ENCODE results near the gene AK5. TPM values are rescaled to one million over a fixed set of nuclear protein-coding genes. Genes with fewer than 3 reads are reported as not detected.
"Not testable (repeated sequence)": the region's sequence is repeated elsewhere in the genome, so short reads cannot be mapped to it uniquely, and the experiment has no call there.

The AK5 gene
- total and polyA plus RNA-seq, 5 experiments from 2014 or later, result 35.9 to 58.9 (median 42.9) TPM

- H3K27me3 Mint-ChIP-seq, result peaks cover 0 to 2% (median 0%) of the 10 kb centered on the region in 5 donors
- H3K27ac Mint-ChIP-seq, result peak overlapping the region in 6 of 10 donors; percentile 1 to 70 (median 10)
- no peak overlapping the region for H3K4me3 Mint-ChIP-seq
- ATAC-seq, result no peak
- POLR2A ChIA-PET, result no interaction called here
- H3K36me3 Mint-ChIP-seq, result peaks cover 3 to 23% (median 15%) of the 10 kb centered on the region in 3 donors
- H3K4me1 Mint-ChIP-seq, result peaks cover 8 to 18% (median 13%) of the 10 kb centered on the region in 4 donors
- peaks cover 0 to 9% (median 3%) of the 10 kb centered on the region in 9 donors for H3K9me3 Mint-ChIP-seq
- no peak for DNase-seq
Measured at GRCh38 chr1:77406661-77407060, 124.8 kb downstream of the AK5 start.

DNA sequence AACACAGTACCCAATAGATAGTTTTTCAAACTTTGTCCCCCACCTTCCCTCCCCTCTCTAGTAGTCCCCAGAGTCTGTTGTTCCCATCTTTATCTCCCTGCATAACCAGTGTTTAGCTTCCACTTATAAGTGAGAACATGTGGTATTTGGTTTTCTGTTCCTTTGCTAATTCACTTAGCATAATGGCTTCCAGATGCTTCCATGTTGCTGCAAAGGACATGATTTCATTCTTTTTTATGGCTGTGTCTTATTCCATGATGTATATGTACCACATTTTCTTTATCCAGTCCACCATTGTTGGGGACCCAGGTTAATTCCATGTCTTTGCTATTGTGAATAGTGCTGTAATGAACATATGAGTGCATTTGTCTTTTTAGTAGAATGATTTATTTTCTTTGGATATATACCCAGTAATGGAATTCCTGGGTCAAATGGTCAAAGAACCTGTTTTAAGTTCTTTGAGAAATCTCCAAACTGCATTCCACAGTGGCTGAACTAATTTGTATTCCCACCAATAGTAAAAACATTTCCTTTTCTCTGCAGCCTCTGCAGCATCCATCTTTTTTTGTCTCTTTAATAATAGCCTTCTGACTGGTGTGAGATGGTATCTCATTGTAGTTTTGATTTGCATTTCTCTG lies 126.0 kb downstream of the AK5 start:
- no peak for ATAC-seq
- POLR2A ChIA-PET, result no interaction called here
- peaks cover 0 to 6% (median 0%) of the 10 kb centered on the region in 5 donors for H3K27me3 Mint-ChIP-seq
- peaks cover 14 to 25% (median 20%) of the 10 kb centered on the region in 4 donors for H3K4me1 Mint-ChIP-seq
- no peak overlapping the region for H3K27ac Mint-ChIP-seq
- H3K36me3 Mint-ChIP-seq, result peaks cover 13 to 31% (median 16%) of the 10 kb centered on the region in 3 donors
- no peak for DNase-seq
- no peak overlapping the region for H3K4me3 Mint-ChIP-seq
- H3K9me3 Mint-ChIP-seq, result peaks cover 0 to 9% (median 3%) of the 10 kb centered on the region in 9 donors

DNA sequence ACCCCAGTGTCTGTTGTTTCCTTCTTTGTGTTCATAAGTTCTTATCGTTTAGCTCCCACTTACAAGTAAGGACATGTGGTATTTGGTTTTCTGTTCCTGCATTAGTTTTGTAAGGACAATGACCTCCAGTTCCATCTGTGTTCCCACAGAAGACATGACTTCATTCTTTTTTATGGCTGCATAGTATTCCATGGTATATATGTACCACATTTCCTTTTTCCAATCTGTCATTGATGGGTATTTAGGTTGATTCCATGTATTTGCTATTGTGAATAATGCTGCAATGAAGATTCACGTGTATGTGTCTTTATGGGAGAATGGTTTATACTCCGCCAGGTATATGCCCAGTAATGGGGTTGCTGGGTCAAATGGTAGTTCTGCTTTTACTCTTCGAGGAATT lies 127.1 kb downstream of the AK5 start:
- H3K4me1 Mint-ChIP-seq, result peaks cover 24 to 36% (median 31%) of the 10 kb centered on the region in 4 donors
- ATAC-seq, H3K27me3 Mint-ChIP-seq, DNase-seq, H3K9me3 Mint-ChIP-seq, H3K4me3 Mint-ChIP-seq, H3K27ac Mint-ChIP-seq: not testable (repeated sequence)
- H3K36me3 Mint-ChIP-seq, result peaks cover 16 to 34% (median 16%) of the 10 kb centered on the region in 3 donors
- POLR2A ChIA-PET, result interaction anchor here (0.7 to 1.4 kb wide), 2 partner anchors 12 to 61 kb away, joined by 3 read pairs; no protein-coding TSS in a partner anchor

GRCh38 chr1:77412069-77412819 lies 130.4 kb downstream of the AK5 start:
- DNase-seq (no peak), ATAC-seq (no peak)
- peaks cover 19 to 29% (median 21%) of the 10 kb centered on the region in 4 donors for H3K4me1 Mint-ChIP-seq
- H3K9me3 Mint-ChIP-seq, result peaks cover 0 to 10% (median 3%) of the 10 kb centered on the region in 9 donors
- H3K27me3 Mint-ChIP-seq, result peaks cover 0 to 6% (median 0%) of the 10 kb centered on the region in 5 donors
- H3K36me3 Mint-ChIP-seq, result peaks cover 25 to 44% (median 28%) of the 10 kb centered on the region in 3 donors
- H3K4me3 Mint-ChIP-seq, result peak overlapping the region in 1 of 10 donors; percentile 71
- H3K27ac Mint-ChIP-seq, result peak overlapping the region in 7 of 10 donors; percentile 3 to 87 (median 82)
- POLR2A ChIA-PET, result interaction anchor here (0.8 to 1.1 kb wide), 2 partner anchors 9 to 25 kb away, joined by 3 to 5 read pairs; no protein-coding TSS in a partner anchor

DNA sequence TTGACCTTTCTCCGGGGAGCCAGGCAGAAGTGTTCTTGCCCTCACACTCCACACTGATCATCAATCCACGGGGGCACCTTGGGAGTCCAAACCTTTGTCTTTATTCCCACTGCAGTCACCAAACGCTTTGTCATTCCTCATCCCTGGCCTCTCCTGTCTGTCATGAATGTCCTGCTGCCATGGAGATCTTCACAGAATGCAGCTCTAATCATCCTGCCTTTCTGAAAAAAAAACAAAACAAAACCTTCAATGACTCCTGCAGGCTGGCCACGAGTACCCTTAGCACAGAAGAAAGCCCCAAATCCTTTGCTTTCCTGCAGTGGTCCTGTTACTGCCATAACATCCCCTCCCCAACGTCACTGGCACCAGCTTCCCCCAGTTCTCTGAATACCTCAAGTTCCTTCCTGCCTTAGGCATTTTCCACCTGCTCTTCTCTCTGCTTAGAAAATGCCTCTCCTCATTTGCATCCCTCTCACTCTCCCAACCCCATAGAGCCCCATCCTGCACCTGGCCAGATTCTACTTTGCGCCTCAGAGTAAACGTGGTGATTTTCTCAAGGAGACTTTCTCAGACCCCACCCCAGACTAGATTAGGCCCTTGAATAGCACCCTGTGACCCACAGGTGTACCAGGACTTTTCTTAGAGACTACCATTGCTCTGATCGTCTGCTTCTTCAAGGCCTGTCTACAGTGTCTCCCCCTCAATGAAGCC lies 131.2 kb downstream of the AK5 start:
- peaks cover 0 to 15% (median 3%) of the 10 kb centered on the region in 9 donors for H3K9me3 Mint-ChIP-seq
- H3K4me3 Mint-ChIP-seq, result peak overlapping the region in 9 of 10 donors; percentile 3 to 81 (median 54)
- peak overlapping the region; percentile 38 to 87 (median 80) for H3K27ac Mint-ChIP-seq
- POLR2A ChIA-PET, result interaction anchor here (0.8 to 1.1 kb wide), 2 partner anchors 8 to 25 kb away, joined by 3 to 5 read pairs; no protein-coding TSS in a partner anchor
- DNase-seq, result no peak
- H3K36me3 Mint-ChIP-seq, result peaks cover 31 to 46% (median 34%) of the 10 kb centered on the region in 3 donors
- peaks cover 0 to 6% (median 0%) of the 10 kb centered on the region in 5 donors for H3K27me3 Mint-ChIP-seq
- no peak for ATAC-seq
- H3K4me1 Mint-ChIP-seq, result peaks cover 19 to 29% (median 21%) of the 10 kb centered on the region in 4 donors

- ATAC-seq (no peak), DNase-seq (no peak)
- POLR2A ChIA-PET, result no interaction called here
- H3K27ac Mint-ChIP-seq, result peak overlapping the region; percentile 11 to 87 (median 80)
- peaks cover 0 to 16% (median 2%) of the 10 kb centered on the region in 9 donors for H3K9me3 Mint-ChIP-seq
- H3K4me1 Mint-ChIP-seq, result peaks cover 19 to 29% (median 23%) of the 10 kb centered on the region in 4 donors
- H3K36me3 Mint-ChIP-seq, result peaks cover 37 to 52% (median 39%) of the 10 kb centered on the region in 3 donors
- H3K4me3 Mint-ChIP-seq, result peak overlapping the region in 8 of 10 donors; percentile 7 to 81 (median 56)
- H3K27me3 Mint-ChIP-seq, result peaks cover 0 to 6% (median 0%) of the 10 kb centered on the region in 5 donors
Measured at GRCh38 chr1:77413541-77414335, 131.9 kb downstream of the AK5 start.

GRCh38 chr1:77415579-77415978 lies 133.8 kb downstream of the AK5 start:
- peaks cover 0 to 10% (median 1%) of the 10 kb centered on the region in 9 donors for H3K9me3 Mint-ChIP-seq
- H3K27me3 Mint-ChIP-seq, result peaks cover 0 to 3% (median 0%) of the 10 kb centered on the region in 5 donors
- no peak overlapping the region for H3K4me3 Mint-ChIP-seq
- H3K4me1 Mint-ChIP-seq, result peaks cover 27 to 45% (median 38%) of the 10 kb centered on the region in 4 donors
- ATAC-seq (no peak), DNase-seq (no peak)
- peak overlapping the region in 1 of 10 donors; percentile 5 for H3K27ac Mint-ChIP-seq
- POLR2A ChIA-PET, result no interaction called here
- H3K36me3 Mint-ChIP-seq, result peaks cover 28 to 59% (median 45%) of the 10 kb centered on the region in 3 donors

- Mint-ChIP-seq H3K27ac (peak overlapping the region in 4 of 10 donors; percentile 0 to 69 (median 48)), H3K27me3 (peaks cover 0 to 3% (median 0%) of the 10 kb centered on the region in 5 donors), H3K9me3 (peaks cover 0 to 10% (median 1%) of the 10 kb centered on the region in 9 donors), H3K36me3 (peaks cover 24 to 52% (median 41%) of the 10 kb centered on the region in 3 donors), H3K4me3 (no peak overlapping the region), H3K4me1 (peaks cover 28 to 58% (median 51%) of the 10 kb centered on the region in 4 donors)
- POLR2A ChIA-PET, result no interaction called here
- ATAC-seq, result no peak
- DNase-seq, result no peak
Measured at GRCh38 chr1:77416692-77417450, 135.1 kb downstream of the AK5 start.

- Mint-ChIP-seq H3K36me3 (peaks cover 24 to 50% (median 31%) of the 10 kb centered on the region in 3 donors), H3K4me1 (peaks cover 29 to 57% (median 51%) of the 10 kb centered on the region in 4 donors), H3K27ac (peak overlapping the region in 1 of 10 donors; percentile 13), H3K4me3 (peak overlapping the region in 1 of 10 donors; percentile 5)
- H3K9me3 Mint-ChIP-seq, POLR2A ChIA-PET, ATAC-seq, DNase-seq, H3K27me3 Mint-ChIP-seq: not testable (repeated sequence)
Measured at GRCh38 chr1:77418055-77418454, 136.2 kb downstream of the AK5 start.

DNA sequence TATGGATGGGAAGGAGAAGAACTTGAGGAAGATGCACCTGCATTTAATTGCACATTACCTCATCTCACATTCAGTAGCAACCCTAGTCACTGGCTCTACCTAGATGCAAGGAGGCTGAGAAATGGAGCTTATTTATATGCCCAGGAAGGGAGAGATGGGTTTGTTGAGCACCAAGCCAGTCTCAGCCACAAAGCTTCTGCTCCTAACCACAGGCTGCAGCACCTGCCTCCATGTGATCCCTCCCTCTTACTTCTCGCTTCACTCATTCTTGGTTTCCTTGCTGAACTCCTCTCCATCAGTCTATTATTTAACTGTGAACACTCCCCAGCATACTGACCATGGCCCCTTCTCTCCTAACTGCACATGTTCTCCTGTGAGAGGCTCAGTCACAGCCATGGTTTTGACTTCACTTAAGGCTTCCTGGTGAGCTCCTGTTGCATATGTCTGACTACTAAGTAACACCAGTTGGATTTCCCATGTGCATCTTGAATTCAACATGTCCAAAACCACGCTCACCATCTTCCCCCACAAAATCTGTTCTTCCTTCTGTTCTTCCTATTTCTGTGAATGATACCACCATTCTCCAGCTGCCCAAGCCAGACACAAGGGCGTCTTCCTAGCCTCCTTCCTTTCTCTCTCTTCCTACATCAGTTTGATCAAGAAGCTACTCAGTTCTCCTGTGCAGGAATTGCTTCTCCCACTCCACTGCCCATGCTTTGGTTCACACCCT lies 139.8 kb downstream of the AK5 start:
- Mint-ChIP-seq H3K36me3 (peaks cover 31 to 67% (median 48%) of the 10 kb centered on the region in 3 donors), H3K27me3 (no peaks in the 10 kb centered on the region), H3K4me1 (peaks cover 26 to 59% (median 45%) of the 10 kb centered on the region in 4 donors), H3K9me3 (peaks cover 7 to 42% (median 21%) of the 10 kb centered on the region in 9 donors), H3K4me3 (peak overlapping the region in 9 of 10 donors; percentile 36 to 73 (median 55)), H3K27ac (peak overlapping the region; percentile 44 to 85 (median 77))
- DNase-seq (peak in 6 of 10 donors; percentile 21 to 64 (median 44)), ATAC-seq (peak; percentile 88 to 93)
- POLR2A ChIA-PET, result interaction anchor here (0.6 to 2.9 kb wide), 12 partner anchors 9 to 1348 kb away, joined by 3 to 17 read pairs (median 3); partner anchors contain the start of gene AK5

Measured in naive thymus-derived CD8-positive, alpha-beta T cell (primary cell).